WTC11 (cell line): ENCODE measurements around the gene CALR3. TPM values are rescaled to one million over a fixed set of nuclear protein-coding genes. Genes with fewer than 3 reads are reported as not detected.
A peak's percentile ranks its signal among the peaks of the same experiment; 100 is the strongest.
"Not testable (repeated sequence)": the region's sequence is repeated elsewhere in the genome, so short reads cannot be mapped to it uniquely, and the experiment has no call there.

Source experiments
- ATAC-seq: fragments of 200-7000 bp; cut with Tn5 transposase; 2 replicates; pipeline ENCODE4 v1.10.0; 2021; ENCODE audit warnings: mild to moderate bottlenecking, moderate library complexity
- CTCF ChIA-PET: fragments of 300-600 bp; sonication (Branson Sonifier 250); formaldehyde crosslinking; loops from one replicate; lab custom pipeline; 2021; ENCODE audit warnings: antibody characterized with exemption; lab: Charles Lee
- POLR2A ChIA-PET: fragments of 350-600 bp; sonication (Branson Sonifier 250); formaldehyde crosslinking; loops from one replicate; lab custom pipeline; 2021; ENCODE audit warnings: antibody characterized with exemption; lab: Charles Lee
- DNase-seq: peaks from one replicate; pipeline ENCODE4 v3.0.0; 2021; ENCODE audit warnings: low spot score
- H3K27ac Mint-ChIP-seq: 2 replicates; pipeline ENCODE4 v1.8.0; 2021; ENCODE audit warnings: mixed read lengths
- H3K27me3 Mint-ChIP-seq: 2 replicates; pipeline ENCODE4 v1.8.0; 2021; ENCODE audit warnings: low read depth, mild to moderate bottlenecking, moderate library complexity, mixed read lengths
- H3K36me3 Mint-ChIP-seq: 2 replicates; pipeline ENCODE4 v1.8.0; 2021; ENCODE audit warnings: mixed read lengths
- H3K4me1 Mint-ChIP-seq: 2 replicates; pipeline ENCODE4 v1.8.0; 2022; ENCODE audit warnings: mixed read lengths
- H3K4me3 Mint-ChIP-seq: 2 replicates; pipeline ENCODE4 v1.8.0; 2021; ENCODE audit warnings: mild to moderate bottlenecking, moderate library complexity, mixed read lengths
- H3K9me3 Mint-ChIP-seq: 2 replicates; pipeline ENCODE4 v1.8.0; 2021; ENCODE audit warnings: mixed read lengths
- AFF4 ChIP-seq: sonication (generic); formaldehyde crosslinking; IDR thresholded peaks from 2 replicates; pipeline ENCODE4 v1.8.1; 2023; ENCODE audit warnings: mild to moderate bottlenecking, missing genetic modification reagents, borderline replicate concordance
- ATF2 ChIP-seq: sonication (generic); formaldehyde crosslinking; IDR thresholded peaks from 2 replicates; pipeline ENCODE4 v1.8.1; 2022; ENCODE audit warnings: low read depth, missing genetic modification reagents, borderline replicate concordance
- E2F5 ChIP-seq: sonication (generic); formaldehyde crosslinking; IDR thresholded peaks from 2 replicates; pipeline ENCODE4 v1.8.1; 2022; ENCODE audit warnings: mild to moderate bottlenecking, moderate library complexity, missing genetic modification reagents
- ERG ChIP-seq: fragments of 250-450 bp; sonication (Bioruptor Pico); IDR thresholded peaks from 2 replicates; pipeline ENCODE4 v1.8.0; 2021; ENCODE audit warnings: mild to moderate bottlenecking
- FOXK1 ChIP-seq: sonication (generic); formaldehyde crosslinking; IDR thresholded peaks from 2 replicates; pipeline ENCODE4 v1.8.0; 2022; ENCODE audit warnings: mild to moderate bottlenecking, moderate library complexity, missing genetic modification reagents
- GABPB1 ChIP-seq: sonication (generic); formaldehyde crosslinking; IDR thresholded peaks from 2 replicates; pipeline ENCODE4 v1.8.1; 2023; ENCODE audit warnings: mild to moderate bottlenecking, missing genetic modification reagents
- GRHL2 ChIP-seq: fragments of 250-450 bp; sonication (Bioruptor Pico); IDR thresholded peaks from 2 replicates; pipeline ENCODE4 v1.8.0; 2022; ENCODE audit warnings: mild to moderate bottlenecking, moderate library complexity; ENCODE audit not compliant: insufficient replicate concordance, severe bottlenecking
- NFE2L1 ChIP-seq: sonication (generic); formaldehyde crosslinking; IDR thresholded peaks from 2 replicates; pipeline ENCODE4 v1.8.1; 2023; ENCODE audit warnings: missing genetic modification reagents
- NR1H2 ChIP-seq: sonication (generic); formaldehyde crosslinking; IDR thresholded peaks from 2 replicates; pipeline ENCODE4 v1.9.0; 2021; ENCODE audit warnings: mild to moderate bottlenecking, moderate library complexity, missing genetic modification reagents
- SMAD4 ChIP-seq: sonication (generic); formaldehyde crosslinking; IDR thresholded peaks from 2 replicates; pipeline ENCODE4 v1.8.0; 2022; ENCODE audit warnings: mild to moderate bottlenecking, missing genetic modification reagents
- STAT6 ChIP-seq: sonication (generic); formaldehyde crosslinking; conservative IDR thresholded peaks from 2 replicates; pipeline ENCODE4 v1.8.1; 2023; ENCODE audit warnings: mild to moderate bottlenecking, low read depth, missing genetic modification reagents, moderate library complexity
- TEAD4 ChIP-seq: sonication (generic); formaldehyde crosslinking; IDR thresholded peaks from 2 replicates; pipeline ENCODE4 v1.8.0; 2022; ENCODE audit warnings: mild to moderate bottlenecking, missing genetic modification reagents
- ZNF121 ChIP-seq: sonication (generic); formaldehyde crosslinking; IDR thresholded peaks from 2 replicates; pipeline ENCODE4 v1.8.0; 2023; ENCODE audit warnings: missing genetic modification reagents
- ZNF423 ChIP-seq: fragments of 250-450 bp; sonication (Bioruptor Pico); IDR thresholded peaks from 2 replicates; pipeline ENCODE4 v2.1.2; 2022; ENCODE audit warnings: mild to moderate bottlenecking, moderate library complexity
- total RNA-seq: library from RNA; stranded (reverse); gene quantifications from 3 replicates; pipeline ENCODE4 v1.2.3, GENCODE V29; 2021

The CALR3 gene
- total RNA-seq, 1 experiment from 2014 or later = 0.87 TPM

- Mint-ChIP-seq H3K4me3 (no peak overlapping the region), H3K9me3 (no peaks in the 10 kb centered on the region), H3K27me3 (no peaks in the 10 kb centered on the region)
- CTCF ChIA-PET = no interaction called here
- no peak for ATAC-seq
- POLR2A ChIA-PET = no interaction called here
- no peak for TF ChIP-seq ZNF423 (CRISPR knock-in tag)
- no peak for TF ChIP-seq NFE2L1
- TF ChIP-seq SMAD4 (CRISPR knock-in tag) = no peak
- TF ChIP-seq NR1H2 (CRISPR knock-in tag) = no peak
- TF ChIP-seq, all 79 proteins: peak for 0
- peaks cover 6% of the 10 kb centered on the region for H3K36me3 Mint-ChIP-seq
- peaks cover 32% of the 10 kb centered on the region for H3K4me1 Mint-ChIP-seq
- no peak for DNase-seq
- no peak overlapping the region for H3K27ac Mint-ChIP-seq
Measured at GRCh38 chr19:16449330-16449961, 46.5 kb downstream of the CALR3 start.

- H3K9me3 Mint-ChIP-seq, H3K36me3 Mint-ChIP-seq, POLR2A ChIA-PET, H3K4me3 Mint-ChIP-seq, ATAC-seq, H3K27ac Mint-ChIP-seq, DNase-seq, CTCF ChIA-PET, H3K27me3 Mint-ChIP-seq: not testable (repeated sequence)
- peaks cover 26% of the 10 kb centered on the region for H3K4me1 Mint-ChIP-seq
- peak; percentile 62; the same call in 1 of the 2 replicates for TF ChIP-seq ZNF121 (CRISPR knock-in tag)
Measured at GRCh38 chr19:16448872-16449271, 47.1 kb downstream of the CALR3 start.

GRCh38 chr19:16446724-16447368 lies 49.1 kb downstream of the CALR3 start:
- ATAC-seq (no peak), DNase-seq (no peak)
- H3K27me3 Mint-ChIP-seq = no peaks in the 10 kb centered on the region
- H3K27ac Mint-ChIP-seq = peak overlapping the region; percentile 87
- ChIA-PET CTCF (no interaction called here), POLR2A (no interaction called here)
- no peak overlapping the region for H3K4me3 Mint-ChIP-seq
- H3K36me3 Mint-ChIP-seq = peaks cover 6% of the 10 kb centered on the region
- H3K9me3 Mint-ChIP-seq = no peaks in the 10 kb centered on the region
- H3K4me1 Mint-ChIP-seq = peaks cover 40% of the 10 kb centered on the region
- no peak for TF ChIP-seq NR1H2 (CRISPR knock-in tag)
- no peak for TF ChIP-seq ERG (CRISPR knock-in tag)
- TF ChIP-seq GABPB1 (CRISPR knock-in tag) = peak; percentile 73

- Mint-ChIP-seq H3K4me3 (no peak overlapping the region), H3K36me3 (peaks cover 6% of the 10 kb centered on the region), H3K27ac (peak overlapping the region; percentile 87), H3K4me1 (peaks cover 42% of the 10 kb centered on the region), H3K27me3 (no peaks in the 10 kb centered on the region), H3K9me3 (no peaks in the 10 kb centered on the region)
- POLR2A ChIA-PET = no interaction called here
- no peak for DNase-seq
- no peak for ATAC-seq
- CTCF ChIA-PET = no interaction called here
- TF ChIP-seq ATF2 (CRISPR knock-in tag) = no peak
- no peak for TF ChIP-seq ERG (CRISPR knock-in tag)
- no peak for TF ChIP-seq NR1H2 (CRISPR knock-in tag)
- no peak for TF ChIP-seq STAT6
- no peak for TF ChIP-seq E2F5
- TF ChIP-seq FOXK1 = no peak
- no peak for TF ChIP-seq GRHL2 (CRISPR knock-in tag)
- no peak for TF ChIP-seq AFF4 (CRISPR knock-in tag)
- TF ChIP-seq TEAD4 = no peak
- no peak for TF ChIP-seq ZNF121 (CRISPR knock-in tag)
Measured at GRCh38 chr19:16446108-16446723, 49.8 kb downstream of the CALR3 start.
